Transverse colon (tissue), 4 donors: Measurements from ENCODE around the gene C8A.

Experiments
- CTCF ChIP-seq, 5 experiments: fragments of 200-600 bp in 3 of 5; fragments of 450-650 bp in 2 of 5; sonication (generic) in 3 of 5; IDR thresholded peaks; 1 replicate in 2 of 5; 2 replicates in 3 of 5; pipeline ENCODE4 v1.5.1; 2016 to 2017; ENCODE audit warnings: antibody characterized with exemption in 5 of 5, inconsistent platforms in 3 of 5, mild to moderate bottlenecking in 2 of 5, moderate library complexity in 1 of 5
- POLR2A ChIP-seq: fragments of 450-650 bp; IDR thresholded peaks from one replicate; pipeline ENCODE4 v1.6.1; 2016; ENCODE audit warnings: antibody characterized with exemption, mild to moderate bottlenecking, moderate library complexity
- POLR2AphosphoS5 ChIP-seq, 3 donors: sonication (generic); formaldehyde crosslinking; IDR thresholded peaks; one replicate each; pipeline ENCODE4 v1.6.1; 2016; ENCODE audit warnings: antibody characterized with exemption in 3 of 3

GRCh38 chr1:56910441-56910985, 55.9 kb downstream of the C8A start:
- TF ChIP-seq CTCF (IDR thresholded peaks at IDR 0.05) (no peak), POLR2AphosphoS5 (IDR thresholded peaks at IDR 0.05) (no peak), POLR2A (no peak)
